Measurements from ENCODE around the gene NPY5R. TPM values are rescaled to one million over a fixed set of nuclear protein-coding genes. Genes with fewer than 3 reads are reported as not detected.

Gene NPY5R
- total and polyA plus RNA-seq, 4 donors, result 5.1 to 11.8 (median 8.7) TPM

DNA sequence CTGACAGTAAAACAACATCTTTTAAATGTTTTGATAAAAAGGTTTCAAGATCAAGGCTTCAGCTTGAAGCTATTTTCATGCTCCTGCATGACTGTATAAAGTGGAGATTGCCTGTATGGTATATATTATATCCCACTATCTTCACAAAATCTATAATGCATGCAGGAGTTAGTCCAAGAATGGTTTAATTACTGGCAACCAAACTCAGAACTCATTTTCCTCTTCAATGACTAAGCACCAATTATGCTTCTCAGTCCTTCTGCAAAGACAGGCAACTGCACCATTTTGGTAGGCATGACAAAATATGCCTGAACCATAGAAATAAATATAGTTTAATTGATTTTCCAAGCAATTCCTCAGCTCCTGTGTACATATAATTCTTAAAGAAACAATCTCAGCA is 54.5 kb downstream of the NPY5R start:
- peak in 1 of 6 donors; percentile 45 for DNase-seq (ENCODE audit: low read depth in 4 of 6, low spot score in 6 of 6)
- Histone ChIP-seq H3K9me3 (ENCODE audit: control insufficient read depth, insufficient read depth, low read length) (no peaks in the 10 kb centered on the region), H3K27me3 (ENCODE audit: control insufficient read depth, insufficient read depth, low read length) (no peaks in the 10 kb centered on the region), H3K27ac (ENCODE audit: low read depth, low read length) (no peak overlapping the region), H3K4me1 (ENCODE audit: control insufficient read depth, insufficient read depth, low read length) (no peaks in the 10 kb centered on the region), H3K36me3 (ENCODE audit: control insufficient read depth, insufficient read depth, low read length) (no peaks in the 10 kb centered on the region), H3K4me3 (ENCODE audit: low read depth, low read length) (no peak overlapping the region)

DNA sequence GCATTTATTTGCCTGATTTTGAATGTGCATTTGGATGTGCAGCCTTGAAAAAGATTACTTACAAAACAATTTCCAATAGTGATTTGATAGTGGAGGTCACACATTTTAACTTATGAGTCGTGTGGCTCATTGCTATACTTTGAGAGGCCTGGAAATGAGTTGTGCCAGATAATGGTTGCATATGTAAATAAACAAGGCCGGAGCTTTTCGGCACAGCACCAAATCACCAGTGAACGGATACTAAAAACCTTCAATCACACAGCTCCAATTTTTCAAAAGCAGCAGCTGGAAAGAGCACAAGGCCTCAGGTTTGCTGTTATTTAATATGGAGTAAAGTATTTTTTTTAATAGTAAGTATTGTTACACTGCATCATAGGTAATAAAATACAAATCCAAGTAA is 57.2 kb downstream of the NPY5R start:
- Histone ChIP-seq H3K36me3 (ENCODE audit: control insufficient read depth, insufficient read depth, low read length) (no peaks in the 10 kb centered on the region), H3K4me3 (ENCODE audit: low read depth, low read length) (no peak overlapping the region), H3K4me1 (ENCODE audit: control insufficient read depth, insufficient read depth, low read length) (no peaks in the 10 kb centered on the region), H3K27me3 (ENCODE audit: control insufficient read depth, insufficient read depth, low read length) (no peaks in the 10 kb centered on the region), H3K9me3 (ENCODE audit: control insufficient read depth, insufficient read depth, low read length) (no peaks in the 10 kb centered on the region), H3K27ac (ENCODE audit: low read depth, low read length) (no peak overlapping the region)
- no CpG with 5 or more reads among the region's 4 CpGs for WGBS (ENCODE audit: insufficient coverage)
- DNase-seq (ENCODE audit: low read depth in 4 of 6, low spot score in 6 of 6), result no peak

Other genes starting within 250 kb of the NPY5R start
- gene NAF1, start 177.0 kb upstream of the NPY5R start, total RNA-seq, result 10 to 100 TPM; 11.4 to 19.5 TPM
- 10 to 100 TPM; 14.4 to 16.2 TPM for gene NAF1, start 177.0 kb upstream of the NPY5R start, polyA plus RNA-seq (ENCODE audit: insufficient read length in 2 of 2)
- gene NPY1R, start 11.3 kb upstream of the NPY5R start, total RNA-seq, result 10 to 100 TPM; 12.2 to 24.4 TPM
- gene NPY1R, start 11.3 kb upstream of the NPY5R start, polyA plus RNA-seq (ENCODE audit: insufficient read length in 2 of 2), result 10 to 100 TPM; 11.6 to 13.9 TPM
- gene TKTL2, start 129.9 kb downstream of the NPY5R start, total RNA-seq, result under 1 TPM; 0.17 to 0.59 TPM
- under 1 TPM; 0.19 to 0.39 TPM for gene TKTL2, start 129.9 kb downstream of the NPY5R start, polyA plus RNA-seq (ENCODE audit: insufficient read length in 2 of 2)
- 10 to 100 TPM; 15.6 to 24.6 TPM for gene TMA16, start 150.8 kb downstream of the NPY5R start, total RNA-seq
- 10 to 100 TPM; 13.3 to 18.1 TPM for gene TMA16, start 150.8 kb downstream of the NPY5R start, polyA plus RNA-seq (ENCODE audit: insufficient read length in 2 of 2)

Data from spinal cord (tissue), 10 donors.